Ishikawa (cell line): ENCODE measurements around the gene ROBO1.

Experiments used
- CEBPB ChIP-seq: IDR thresholded peaks from 2 replicates; pipeline ENCODE4 v1.6.1; 2012
- CREB1 ChIP-seq: IDR thresholded peaks from 2 replicates; pipeline ENCODE4 v1.6.1; 2012; ENCODE audit warnings: low read depth
- EGR1 ChIP-seq: IDR thresholded peaks from 2 replicates; pipeline ENCODE4 v1.6.1; 2012
- EP300 ChIP-seq: IDR thresholded peaks from 2 replicates; pipeline ENCODE4 v1.6.1; 2012; ENCODE audit warnings: borderline replicate concordance
- FOXM1 ChIP-seq: IDR thresholded peaks from 2 replicates; pipeline ENCODE4 v1.6.1; 2012; ENCODE audit warnings: low read depth, borderline replicate concordance
- MAX ChIP-seq: IDR thresholded peaks from 2 replicates; pipeline ENCODE4 v1.6.1; 2012
- NFIC ChIP-seq: IDR thresholded peaks from 2 replicates; pipeline ENCODE4 v1.6.1; 2012
- RAD21 ChIP-seq: IDR thresholded peaks from 2 replicates; pipeline ENCODE4 v1.6.1; 2012; ENCODE audit warnings: low read depth
- REST ChIP-seq: IDR thresholded peaks from 2 replicates; pipeline ENCODE4 v1.6.1; 2012; ENCODE audit warnings: low read depth, mild to moderate bottlenecking
- TAF1 ChIP-seq: IDR thresholded peaks from 2 replicates; pipeline ENCODE4 v1.6.1; 2012; ENCODE audit warnings: low read depth, mild to moderate bottlenecking
- TCF12 ChIP-seq: IDR thresholded peaks from 2 replicates; pipeline ENCODE4 v1.6.1; 2012; ENCODE audit warnings: low read depth
- TEAD4 ChIP-seq: IDR thresholded peaks from 2 replicates; pipeline ENCODE4 v1.6.1; 2012
- USF1 ChIP-seq: IDR thresholded peaks from 2 replicates; pipeline ENCODE4 v1.6.1; 2012
- YY1 ChIP-seq: IDR thresholded peaks from 2 replicates; pipeline ENCODE4 v1.6.1; 2012; ENCODE audit warnings: low read depth
- ZBTB7A ChIP-seq: IDR thresholded peaks from 2 replicates; pipeline ENCODE4 v1.6.1; 2012; ENCODE audit warnings: low read depth

The ROBO1 gene

GRCh38 chr3:79257791-79258190 is 510.0 kb downstream of the ROBO1 start:
- no peak for TF ChIP-seq TCF12
- no peak for TF ChIP-seq EP300
- no peak for TF ChIP-seq RAD21
- TF ChIP-seq FOXM1 = no peak
- no peak for TF ChIP-seq TAF1
- TF ChIP-seq YY1 = no peak
- TF ChIP-seq ZBTB7A = no peak
- no peak for TF ChIP-seq NFIC
- TF ChIP-seq EGR1 = no peak
- no peak for TF ChIP-seq CREB1

- TF ChIP-seq YY1 (no peak), TAF1 (no peak), EGR1 (no peak), EP300 (no peak), MAX (no peak), TEAD4 (no peak), CREB1 (no peak), RAD21 (no peak), ZBTB7A (no peak)
Measured at GRCh38 chr3:79255702-79256101, 512.1 kb downstream of the ROBO1 start.

- no peak for TF ChIP-seq EP300
- TF ChIP-seq CEBPB = no peak
- no peak for TF ChIP-seq NFIC
- TF ChIP-seq MAX = no peak
- no peak for TF ChIP-seq FOXM1
- TF ChIP-seq TCF12 = no peak
Measured at GRCh38 chr3:79255292-79255691, 512.5 kb downstream of the ROBO1 start.

GRCh38 chr3:79253704-79254103 is 514.1 kb downstream of the ROBO1 start:
- TF ChIP-seq TEAD4 (no peak), EP300 (no peak), MAX (no peak), USF1 (no peak)

GRCh38 chr3:79253271-79253670 is 514.5 kb downstream of the ROBO1 start:
- TF ChIP-seq EGR1 (no peak), MAX (no peak), EP300 (no peak), CREB1 (no peak), RAD21 (no peak), TEAD4 (no peak), USF1 (no peak), TCF12 (no peak), ZBTB7A (no peak), NFIC (no peak), TAF1 (no peak), FOXM1 (no peak), YY1 (no peak), CEBPB (no peak), REST (no peak)

GRCh38 chr3:79250746-79251145 is 517.1 kb downstream of the ROBO1 start:
- TF ChIP-seq NFIC (no peak), TCF12 (no peak), USF1 (no peak), REST (no peak), CEBPB (no peak), MAX (no peak), EGR1 (no peak), YY1 (no peak), EP300 (no peak), ZBTB7A (no peak), TEAD4 (no peak), FOXM1 (no peak)
